Suprapubic skin (tissue), 4 donors: Measurements from ENCODE around the gene KRTAP10-5. TPM values are rescaled to one million over a fixed set of nuclear protein-coding genes. Genes with fewer than 3 reads are reported as not detected.

Source experiments
- DNase-seq, 2 donors: peaks; one replicate each; pipeline ENCODE4 v3.0.0-alpha.2; 2019; ENCODE audit warnings: low spot score in 2 of 2
- H3K27ac ChIP-seq: fragments of 200-600 bp; sonication (generic); one replicate; pipeline ENCODE4 v1.5.1; 2019
- H3K27me3 ChIP-seq: fragments of 200-600 bp; sonication (generic); one replicate; pipeline ENCODE4 v1.5.1; 2019
- H3K36me3 ChIP-seq: fragments of 200-600 bp; sonication (generic); one replicate; pipeline ENCODE4 v1.5.1; 2019
- H3K4me1 ChIP-seq: fragments of 200-600 bp; sonication (generic); one replicate; pipeline ENCODE4 v1.5.1; 2019
- H3K4me3 ChIP-seq: fragments of 200-600 bp; sonication (generic); one replicate; pipeline ENCODE4 v1.5.1; 2019; ENCODE audit warnings: mild to moderate bottlenecking
- H3K9me3 ChIP-seq: fragments of 200-600 bp; sonication (generic); one replicate; pipeline ENCODE4 v1.5.1; 2019
- CTCF ChIP-seq, 2 donors: fragments of 200-600 bp in 1 of 2; fragments of 450-650 bp in 1 of 2; sonication (generic) in 1 of 2; IDR thresholded peaks; one replicate each; pipeline ENCODE4 v1.5.1; 2016 to 2019; ENCODE audit warnings: antibody characterized with exemption in 2 of 2, mild to moderate bottlenecking in 1 of 2, moderate library complexity in 1 of 2
- EP300 ChIP-seq: sonication (generic); formaldehyde crosslinking; IDR thresholded peaks from one replicate; pipeline ENCODE4 v1.6.1; 2017; ENCODE audit warnings: antibody characterized with exemption
- POLR2A ChIP-seq, 2 donors: fragments of 450-650 bp; IDR thresholded peaks; one replicate each; pipeline ENCODE4 v1.6.1; 2017; ENCODE audit warnings: antibody characterized with exemption in 2 of 2, mild to moderate bottlenecking in 2 of 2, moderate library complexity in 2 of 2
- POLR2AphosphoS5 ChIP-seq, 3 donors: sonication (generic); formaldehyde crosslinking; IDR thresholded peaks; one replicate each; pipeline ENCODE4 v1.6.1; 2017; ENCODE audit warnings: antibody characterized with exemption in 3 of 3
- whole genome bisulfite sequencing: methylation state at CpG from one replicate; pipeline ENCODE4 v1.1.5; 2018; 5-methylcytosine and 5-hydroxymethylcytosine counted together
- total RNA-seq, 4 donors: library from RNA; depleted of rRNA; stranded (reverse); fragments of >200 nt; gene quantifications; one replicate each; pipeline ENCODE4 v1.1.0, GENCODE V29; 2016

Gene KRTAP10-5
- total RNA-seq, 4 donors from 2014 or later = 0.76 to 11.1 (median 1.7) TPM; not detected in 1

GRCh38 chr21:44542716-44543115, 37.7 kb downstream of the KRTAP10-5 start:
- 81% methylated on average over 1 of the region's 1 CpG for WGBS
- no peak for DNase-seq
- H3K4me1 ChIP-seq = no peaks in the 10 kb centered on the region
- peaks cover 5% of the 10 kb centered on the region for H3K9me3 ChIP-seq
- H3K27ac ChIP-seq = no peak overlapping the region
- H3K36me3 ChIP-seq = no peaks in the 10 kb centered on the region
- H3K4me3 ChIP-seq = no peak overlapping the region
- TF ChIP-seq POLR2AphosphoS5 (IDR thresholded peaks at IDR 0.05) (no peak), EP300 (no peak), CTCF (IDR thresholded peaks at IDR 0.05) (no peak), POLR2A (IDR thresholded peaks at IDR 0.05) (no peak)
- H3K27me3 ChIP-seq = peaks cover 9% of the 10 kb centered on the region

- WGBS = 79% methylated on average over 11 of the region's 11 CpGs
- H3K4me1 ChIP-seq = no peaks in the 10 kb centered on the region
- H3K36me3 ChIP-seq = no peaks in the 10 kb centered on the region
- peaks cover 5% of the 10 kb centered on the region for H3K9me3 ChIP-seq
- H3K27ac ChIP-seq = no peak overlapping the region
- H3K27me3 ChIP-seq = peaks cover 9% of the 10 kb centered on the region
- no peak overlapping the region for H3K4me3 ChIP-seq
- TF ChIP-seq POLR2AphosphoS5 (IDR thresholded peaks at IDR 0.05) (no peak), POLR2A (IDR thresholded peaks at IDR 0.05) (no peak), EP300 (no peak), CTCF (IDR thresholded peaks at IDR 0.05) (no peak)
- no peak for DNase-seq
Measured at GRCh38 chr21:44540741-44541288, 39.6 kb downstream of the KRTAP10-5 start.

GRCh38 chr21:44539991-44540666, 40.3 kb downstream of the KRTAP10-5 start, which contains the start of gene KRTAP10-1:
Gene KRTAP10-1, minus strand, starts transcription at chr21:44540195. Its CDS starts 45 bp downstream, at chr21:44540150.
- peak in 1 of 2 donors; percentile 61 for DNase-seq
- peaks cover 9% of the 10 kb centered on the region for H3K27me3 ChIP-seq
- H3K4me3 ChIP-seq = no peak within 1 kb of the TSS
- H3K27ac ChIP-seq = no peak within 1 kb of the TSS
- H3K9me3 ChIP-seq = peaks cover 5% of the 10 kb centered on the region
- TF ChIP-seq POLR2A (IDR thresholded peaks at IDR 0.05) (no peak), EP300 (no peak), CTCF (IDR thresholded peaks at IDR 0.05) (no peak), POLR2AphosphoS5 (IDR thresholded peaks at IDR 0.05) (no peak)
- 74% methylated on average over 12 of the region's 21 CpGs for WGBS
- H3K4me1 ChIP-seq = no peaks in the 10 kb centered on the region
- H3K36me3 ChIP-seq = no peaks in the 10 kb centered on the region

- no peak for TF ChIP-seq CTCF (IDR thresholded peaks at IDR 0.05)
- no peak for TF ChIP-seq POLR2A (IDR thresholded peaks at IDR 0.05)
- TF ChIP-seq EP300 = no peak
- no peak for TF ChIP-seq POLR2AphosphoS5 (IDR thresholded peaks at IDR 0.05)
- no peak overlapping the region for H3K27ac ChIP-seq
- DNase-seq = no peak
- peaks cover 9% of the 10 kb centered on the region for H3K27me3 ChIP-seq
- H3K4me1 ChIP-seq = no peaks in the 10 kb centered on the region
- peaks cover 5% of the 10 kb centered on the region for H3K9me3 ChIP-seq
- no peaks in the 10 kb centered on the region for H3K36me3 ChIP-seq
- WGBS = 75% methylated on average over 11 of the region's 14 CpGs
- H3K4me3 ChIP-seq = no peak overlapping the region
Measured at GRCh38 chr21:44539046-44539445, 41.4 kb downstream of the KRTAP10-5 start.
